SK-N-SH (cell line): ENCODE results near the gene CASP7.

Experiments
- EP300 ChIP-seq, 2 experiments: IDR thresholded peaks; 2 replicates each; pipeline versions ENCODE4 v1.4.0 to v1.6.1; 2012; ENCODE audit warnings: borderline replicate concordance in 1 of 2, low read depth in 1 of 2, low read length in 1 of 2
- NRF1 ChIP-seq: IDR thresholded peaks from 2 replicates; pipeline ENCODE4 v1.6.1; 2012; ENCODE audit warnings: low read depth, mild to moderate bottlenecking, low read length
- POLR2AphosphoS5 ChIP-seq: IDR thresholded peaks from 2 replicates; pipeline ENCODE4 v1.6.1; 2012; ENCODE audit warnings: low read depth, low read length
- RCOR1 ChIP-seq: fragments of 150-350 bp; IDR thresholded peaks from 2 replicates; pipeline ENCODE4 v1.6.1; 2017; ENCODE audit warnings: antibody characterized with exemption, low read length
- TF ChIP-seq, protein P1 (sequence below): IDR thresholded peaks from 2 replicates; pipeline ENCODE4 v1.6.1; 2012; ENCODE audit warnings: mild to moderate bottlenecking, low read depth, low read length, moderate library complexity
- TF ChIP-seq, protein P2 (sequence below): fragments of 200-600 bp; sonication (generic); IDR thresholded peaks from 2 replicates; pipeline ENCODE4 v1.6.1; 2017; ENCODE audit warnings: antibody characterized with exemption, mild to moderate bottlenecking, moderate library complexity
- TF ChIP-seq, protein P3 (sequence below): IDR thresholded peaks from 2 replicates; pipeline ENCODE4; 2012
- TF ChIP-seq, protein P4 (sequence below): IDR thresholded peaks from 2 replicates; pipeline ENCODE4 v1.4.0; 2012; ENCODE audit warnings: low read depth, borderline replicate concordance

GRCh38 chr10:113665806-113666354 lies 13.8 kb upstream of the CASP7 start:
- TF ChIP-seq, protein P1, sequence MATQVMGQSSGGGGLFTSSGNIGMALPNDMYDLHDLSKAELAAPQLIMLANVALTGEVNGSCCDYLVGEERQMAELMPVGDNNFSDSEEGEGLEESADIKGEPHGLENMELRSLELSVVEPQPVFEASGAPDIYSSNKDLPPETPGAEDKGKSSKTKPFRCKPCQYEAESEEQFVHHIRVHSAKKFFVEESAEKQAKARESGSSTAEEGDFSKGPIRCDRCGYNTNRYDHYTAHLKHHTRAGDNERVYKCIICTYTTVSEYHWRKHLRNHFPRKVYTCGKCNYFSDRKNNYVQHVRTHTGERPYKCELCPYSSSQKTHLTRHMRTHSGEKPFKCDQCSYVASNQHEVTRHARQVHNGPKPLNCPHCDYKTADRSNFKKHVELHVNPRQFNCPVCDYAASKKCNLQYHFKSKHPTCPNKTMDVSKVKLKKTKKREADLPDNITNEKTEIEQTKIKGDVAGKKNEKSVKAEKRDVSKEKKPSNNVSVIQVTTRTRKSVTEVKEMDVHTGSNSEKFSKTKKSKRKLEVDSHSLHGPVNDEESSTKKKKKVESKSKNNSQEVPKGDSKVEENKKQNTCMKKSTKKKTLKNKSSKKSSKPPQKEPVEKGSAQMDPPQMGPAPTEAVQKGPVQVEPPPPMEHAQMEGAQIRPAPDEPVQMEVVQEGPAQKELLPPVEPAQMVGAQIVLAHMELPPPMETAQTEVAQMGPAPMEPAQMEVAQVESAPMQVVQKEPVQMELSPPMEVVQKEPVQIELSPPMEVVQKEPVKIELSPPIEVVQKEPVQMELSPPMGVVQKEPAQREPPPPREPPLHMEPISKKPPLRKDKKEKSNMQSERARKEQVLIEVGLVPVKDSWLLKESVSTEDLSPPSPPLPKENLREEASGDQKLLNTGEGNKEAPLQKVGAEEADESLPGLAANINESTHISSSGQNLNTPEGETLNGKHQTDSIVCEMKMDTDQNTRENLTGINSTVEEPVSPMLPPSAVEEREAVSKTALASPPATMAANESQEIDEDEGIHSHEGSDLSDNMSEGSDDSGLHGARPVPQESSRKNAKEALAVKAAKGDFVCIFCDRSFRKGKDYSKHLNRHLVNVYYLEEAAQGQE: no peak
- TF ChIP-seq, protein P2, sequence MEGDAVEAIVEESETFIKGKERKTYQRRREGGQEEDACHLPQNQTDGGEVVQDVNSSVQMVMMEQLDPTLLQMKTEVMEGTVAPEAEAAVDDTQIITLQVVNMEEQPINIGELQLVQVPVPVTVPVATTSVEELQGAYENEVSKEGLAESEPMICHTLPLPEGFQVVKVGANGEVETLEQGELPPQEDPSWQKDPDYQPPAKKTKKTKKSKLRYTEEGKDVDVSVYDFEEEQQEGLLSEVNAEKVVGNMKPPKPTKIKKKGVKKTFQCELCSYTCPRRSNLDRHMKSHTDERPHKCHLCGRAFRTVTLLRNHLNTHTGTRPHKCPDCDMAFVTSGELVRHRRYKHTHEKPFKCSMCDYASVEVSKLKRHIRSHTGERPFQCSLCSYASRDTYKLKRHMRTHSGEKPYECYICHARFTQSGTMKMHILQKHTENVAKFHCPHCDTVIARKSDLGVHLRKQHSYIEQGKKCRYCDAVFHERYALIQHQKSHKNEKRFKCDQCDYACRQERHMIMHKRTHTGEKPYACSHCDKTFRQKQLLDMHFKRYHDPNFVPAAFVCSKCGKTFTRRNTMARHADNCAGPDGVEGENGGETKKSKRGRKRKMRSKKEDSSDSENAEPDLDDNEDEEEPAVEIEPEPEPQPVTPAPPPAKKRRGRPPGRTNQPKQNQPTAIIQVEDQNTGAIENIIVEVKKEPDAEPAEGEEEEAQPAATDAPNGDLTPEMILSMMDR: no peak
- TF ChIP-seq NRF1 (no peak), POLR2AphosphoS5 (no peak), RCOR1 (no peak), EP300 (IDR thresholded peaks at IDR 0.05; ENCODE audit: borderline replicate concordance in 1 of 2, low read depth in 1 of 2, low read length in 1 of 2) (no peak)
- TF ChIP-seq, protein P3, sequence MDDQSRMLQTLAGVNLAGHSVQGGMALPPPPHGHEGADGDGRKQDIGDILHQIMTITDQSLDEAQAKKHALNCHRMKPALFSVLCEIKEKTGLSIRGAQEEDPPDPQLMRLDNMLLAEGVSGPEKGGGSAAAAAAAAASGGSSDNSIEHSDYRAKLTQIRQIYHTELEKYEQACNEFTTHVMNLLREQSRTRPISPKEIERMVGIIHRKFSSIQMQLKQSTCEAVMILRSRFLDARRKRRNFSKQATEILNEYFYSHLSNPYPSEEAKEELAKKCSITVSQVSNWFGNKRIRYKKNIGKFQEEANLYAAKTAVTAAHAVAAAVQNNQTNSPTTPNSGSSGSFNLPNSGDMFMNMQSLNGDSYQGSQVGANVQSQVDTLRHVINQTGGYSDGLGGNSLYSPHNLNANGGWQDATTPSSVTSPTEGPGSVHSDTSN: no peak
- TF ChIP-seq, protein P4, sequence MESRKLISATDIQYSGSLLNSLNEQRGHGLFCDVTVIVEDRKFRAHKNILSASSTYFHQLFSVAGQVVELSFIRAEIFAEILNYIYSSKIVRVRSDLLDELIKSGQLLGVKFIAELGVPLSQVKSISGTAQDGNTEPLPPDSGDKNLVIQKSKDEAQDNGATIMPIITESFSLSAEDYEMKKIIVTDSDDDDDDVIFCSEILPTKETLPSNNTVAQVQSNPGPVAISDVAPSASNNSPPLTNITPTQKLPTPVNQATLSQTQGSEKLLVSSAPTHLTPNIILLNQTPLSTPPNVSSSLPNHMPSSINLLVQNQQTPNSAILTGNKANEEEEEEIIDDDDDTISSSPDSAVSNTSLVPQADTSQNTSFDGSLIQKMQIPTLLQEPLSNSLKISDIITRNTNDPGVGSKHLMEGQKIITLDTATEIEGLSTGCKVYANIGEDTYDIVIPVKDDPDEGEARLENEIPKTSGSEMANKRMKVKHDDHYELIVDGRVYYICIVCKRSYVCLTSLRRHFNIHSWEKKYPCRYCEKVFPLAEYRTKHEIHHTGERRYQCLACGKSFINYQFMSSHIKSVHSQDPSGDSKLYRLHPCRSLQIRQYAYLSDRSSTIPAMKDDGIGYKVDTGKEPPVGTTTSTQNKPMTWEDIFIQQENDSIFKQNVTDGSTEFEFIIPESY: no peak
